OCI-LY7 (cell line): ENCODE results near the gene PARD3. TPM values are rescaled to one million over a fixed set of nuclear protein-coding genes. Genes with fewer than 3 reads are reported as not detected.

ENCODE experiments used
- BruUV-seq: library from RNA; stranded (reverse); fragments of 400-500 nt; replicated peaks from 2 replicates; lab custom pipeline; 2021; lab: Mats Ljungman, UMichigan
- CTCF ChIA-PET: fragments of 300-600 bp; sonication (Branson Sonifier 250); formaldehyde crosslinking; loops from one replicate; lab custom pipeline; 2022; ENCODE audit warnings: antibody characterized with exemption; ENCODE audit not compliant: unreplicated experiment; lab: Charles Lee
- POLR2A ChIA-PET: fragments of 300-600 bp; sonication (Branson Sonifier 250); formaldehyde crosslinking; loops from one replicate; lab custom pipeline; 2022; ENCODE audit warnings: antibody characterized with exemption; lab: Charles Lee
- DNase-seq: peaks from one replicate; pipeline ENCODE4 v3.0.0-alpha.2; 2015; ENCODE audit warnings: low spot score
- H2AFZ ChIP-seq: fragments of 200-600 bp; sonication (generic), shearing (Covaris generic); 2 replicates; pipeline ENCODE4 v1.6.1; 2014; ENCODE audit warnings: mild to moderate bottlenecking, antibody characterized with exemption, low read length, moderate library complexity
- H3K27ac ChIP-seq: fragments of 200-600 bp; sonication (generic); 2 replicates; pipeline ENCODE4 v1.5.1; 2014; ENCODE audit warnings: mixed run types, low read depth, mild to moderate bottlenecking, moderate library complexity, low read length, inconsistent platforms; ENCODE audit not compliant: poor library complexity, severe bottlenecking
- H3K36me3 ChIP-seq: fragments of 200-600 bp; sonication (generic); 2 replicates; pipeline ENCODE4 v1.6.1; 2014; ENCODE audit warnings: mild to moderate bottlenecking, antibody characterized with exemption, low read length, moderate library complexity, mixed read lengths; ENCODE audit not compliant: insufficient read depth
- H3K4me1 ChIP-seq: fragments of 200-600 bp; sonication (generic); 2 replicates; pipeline ENCODE4 v1.5.1; 2014; ENCODE audit warnings: mild to moderate bottlenecking, low read length; ENCODE audit not compliant: insufficient read depth, poor library complexity, severe bottlenecking
- H3K4me2 ChIP-seq: fragments of 200-600 bp; sonication (generic); 2 replicates; pipeline ENCODE4 v1.6.1; 2014; ENCODE audit warnings: mild to moderate bottlenecking, low read length
- H3K4me3 ChIP-seq: fragments of 200-600 bp; sonication (generic); 2 replicates; pipeline ENCODE4 v1.5.1; 2014; ENCODE audit warnings: mild to moderate bottlenecking, low read depth, low read length; ENCODE audit not compliant: poor library complexity, severe bottlenecking
- H3K79me2 ChIP-seq: fragments of 200-600 bp; sonication (generic); 2 replicates; pipeline ENCODE4 v1.6.1; 2016; ENCODE audit warnings: low read depth, mild to moderate bottlenecking, low read length, moderate library complexity, mixed read lengths; ENCODE audit not compliant: insufficient read depth
- H3K9me2 ChIP-seq: fragments of 200-600 bp; sonication (generic); 2 replicates; pipeline ENCODE4 v1.6.1; 2016; ENCODE audit warnings: mild to moderate bottlenecking, low read length, mixed read lengths; ENCODE audit not compliant: insufficient read depth
- H3K9me3 ChIP-seq: fragments of 200-600 bp; sonication (generic); 2 replicates; pipeline ENCODE4 v1.6.1; 2014; ENCODE audit warnings: mild to moderate bottlenecking, mixed run types, low read length, mixed read lengths
- H4K20me1 ChIP-seq: fragments of 200-600 bp; sonication (generic); 2 replicates; pipeline ENCODE4 v1.6.1; 2014; ENCODE audit warnings: mild to moderate bottlenecking, antibody characterized with exemption, low read length, moderate library complexity, mixed read lengths; ENCODE audit not compliant: insufficient read depth
- CTCF ChIP-seq: fragments of 200-600 bp; sonication (generic); conservative IDR thresholded peaks from 2 replicates; pipeline ENCODE4 v1.5.1; 2014; ENCODE audit warnings: mild to moderate bottlenecking, antibody characterized with exemption, low read length, moderate library complexity, mixed read lengths
- EZH2phosphoT487 ChIP-seq: fragments of 200-600 bp; sonication (generic); IDR thresholded peaks from 2 replicates; pipeline ENCODE4 v1.6.1; 2018; ENCODE audit warnings: low read depth, borderline replicate concordance, mild to moderate bottlenecking, mixed run types, antibody characterized with exemption, low read length, moderate library complexity, mixed read lengths
- intact Hi-C: fragments of 100-400 bp; cut with micrococcal nuclease; formaldehyde crosslinking; loops from one replicate; pipeline ENCODE4 v1.10.0; 2022; ENCODE audit not compliant: unreplicated experiment
- total RNA-seq, 2 experiments: library from RNA; depleted of rRNA in 1 of 2; stranded (reverse); fragments of >200 nt in 1 of 2; shearing (Covaris generic) in 1 of 2; gene quantifications; 2 replicates each; pipeline ENCODE4 v1.2.3, GENCODE V29; 2014 to 2022

The PARD3 gene
- total RNA-seq, 2 experiments from 2014 or later = not detected

GRCh38 chr10:34207343-34207742 is 607.8 kb downstream of the PARD3 start:
- no peak overlapping the region for H3K27ac ChIP-seq
- POLR2A ChIA-PET = no interaction called here

DNA sequence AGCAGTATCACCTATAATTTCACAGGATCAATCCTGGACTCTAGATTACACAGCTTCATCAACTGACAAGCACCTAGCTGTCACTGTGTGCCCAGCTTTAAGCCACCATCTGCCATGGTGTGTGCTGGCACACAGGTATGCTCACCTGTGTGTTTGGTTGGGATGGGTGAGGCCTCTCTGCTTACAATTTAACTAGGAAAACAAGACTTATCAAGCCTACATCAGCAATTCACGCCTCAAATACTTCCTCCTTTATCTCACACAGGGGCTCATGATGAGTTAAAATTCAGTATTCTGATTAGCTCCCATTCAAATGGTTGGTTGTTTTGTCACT is 608.2 kb downstream of the PARD3 start:
- no peaks in the 10 kb centered on the region for H4K20me1 ChIP-seq
- no peak overlapping the region for H3K4me3 ChIP-seq
- H3K9me2 ChIP-seq = no peaks in the 10 kb centered on the region
- no peak overlapping the region for H2AFZ ChIP-seq
- no peak overlapping the region for H3K27ac ChIP-seq
- ChIA-PET POLR2A (no interaction called here), CTCF (no interaction called here)
- intact Hi-C loops = no loop called here
- no peaks in the 10 kb centered on the region for H3K4me1 ChIP-seq
- no peak overlapping the region for H3K4me2 ChIP-seq
- no TSS peak for BruUV-seq
- no peak for DNase-seq
- H3K36me3 ChIP-seq = no peaks in the 10 kb centered on the region
- TF ChIP-seq EZH2phosphoT487 (no peak), CTCF (no peak)
- H3K9me3 ChIP-seq = no peaks in the 10 kb centered on the region
- no peaks in the 10 kb centered on the region for H3K79me2 ChIP-seq

More at GRCh38 chr10:34207343-34207742, 607.8 kb downstream of the PARD3 start:
- Histone ChIP-seq H3K4me1 (no peaks in the 10 kb centered on the region), H3K9me2 (no peaks in the 10 kb centered on the region), H2AFZ (no peak overlapping the region), H3K4me3 (no peak overlapping the region), H3K79me2 (no peaks in the 10 kb centered on the region), H4K20me1 (no peaks in the 10 kb centered on the region), H3K4me2 (no peak overlapping the region), H3K36me3 (no peaks in the 10 kb centered on the region), H3K9me3 (no peaks in the 10 kb centered on the region)
- CTCF ChIA-PET = no interaction called here
- intact Hi-C loops = no loop called here
- TF ChIP-seq EZH2phosphoT487 (no peak), CTCF (no peak)
- DNase-seq = no peak
- BruUV-seq = no TSS peak

- no peaks in the 10 kb centered on the region for H4K20me1 ChIP-seq
- no TSS peak for BruUV-seq
- no peaks in the 10 kb centered on the region for H3K36me3 ChIP-seq
- H3K79me2 ChIP-seq = no peaks in the 10 kb centered on the region
- no peak overlapping the region for H3K4me2 ChIP-seq
- ChIA-PET CTCF (no interaction called here), POLR2A (no interaction called here)
- no peaks in the 10 kb centered on the region for H3K4me1 ChIP-seq
- H3K27ac ChIP-seq = no peak overlapping the region
- H2AFZ ChIP-seq = no peak overlapping the region
- H3K9me3 ChIP-seq = no peaks in the 10 kb centered on the region
- H3K9me2 ChIP-seq = no peaks in the 10 kb centered on the region
- no peak overlapping the region for H3K4me3 ChIP-seq
- DNase-seq = no peak
- no peak for TF ChIP-seq EZH2phosphoT487
- TF ChIP-seq CTCF = no peak
- intact Hi-C loops = no loop called here
Measured at GRCh38 chr10:34206078-34206934, 608.8 kb downstream of the PARD3 start.
